GM06990 (cell line): Measurements from ENCODE around the gene AURKA.
"Not testable (repeated sequence)": the region's sequence is repeated elsewhere in the genome, so short reads cannot be mapped to it uniquely, and the experiment has no call there.

Source experiments
- DNase-seq: peaks from one replicate; pipeline ENCODE4 v3.0.0-alpha.2; 2011; ENCODE audit not compliant: insufficient read length; ENCODE audit errors: extremely low read depth
- H3K27me3 ChIP-seq: replicated peaks from 2 replicates; pipeline ENCODE4 v1.6.0; 2011; ENCODE audit warnings: low read length; ENCODE audit not compliant: control insufficient read depth, insufficient read depth
- H3K36me3 ChIP-seq: 2 replicates; pipeline ENCODE4 v1.5.1; 2011; ENCODE audit warnings: low read length; ENCODE audit not compliant: control insufficient read depth, insufficient read depth
- H3K4me3 ChIP-seq: replicated peaks from 2 replicates; pipeline ENCODE4 v1.5.1; 2011; ENCODE audit warnings: low read depth, mild to moderate bottlenecking, control low read depth, low read length
- CTCF ChIP-seq: IDR thresholded peaks from 2 replicates; pipeline ENCODE4 v1.5.1; 2011; ENCODE audit warnings: low read length, control low read depth, mild to moderate bottlenecking, inconsistent platforms; ENCODE audit not compliant: insufficient read depth, poor library complexity, severe bottlenecking

The AURKA gene

GRCh38 chr20:56412949-56413348 lies 20.9 kb upstream of the AURKA start:
- H3K27me3 ChIP-seq: no peaks in the 10 kb centered on the region
- TF ChIP-seq CTCF: no peak
- H3K36me3 ChIP-seq: peaks cover under 1% of the 10 kb centered on the region; the same call in 1 of the 2 replicates
- DNase-seq: no peak
- no peak overlapping the region for H3K4me3 ChIP-seq

- no peak for DNase-seq
- no peak overlapping the region for H3K4me3 ChIP-seq
- no peaks in the 10 kb centered on the region for H3K27me3 ChIP-seq
- H3K36me3 ChIP-seq: peaks cover 3% of the 10 kb centered on the region
- TF ChIP-seq CTCF: no peak
Observed at GRCh38 chr20:56412473-56412790, 20.4 kb upstream of the AURKA start.

- Histone ChIP-seq H3K4me3 (no peak within 1 kb of the TSS), H3K36me3 (peaks cover 6% of the 10 kb centered on the region), H3K27me3 (no peaks in the 10 kb centered on the region)
- no peak for DNase-seq
- TF ChIP-seq CTCF: no peak
Observed at GRCh38 chr20:56411759-56412472, 19.9 kb upstream of the AURKA start, which contains the start of gene CASS4. Gene CASS4, plus strand, starts transcription at chr20:56412260. Its CDS starts 199 bp downstream, at chr20:56412459.

GRCh38 chr20:56411287-56411686 lies 19.3 kb upstream of the AURKA start:
- H3K4me3 ChIP-seq, H3K36me3 ChIP-seq, DNase-seq, H3K27me3 ChIP-seq: not testable (repeated sequence)

- TF ChIP-seq CTCF: no peak
- peaks cover 6% of the 10 kb centered on the region for H3K36me3 ChIP-seq
- DNase-seq: no peak
- H3K27me3 ChIP-seq: no peaks in the 10 kb centered on the region
- no peak overlapping the region for H3K4me3 ChIP-seq
Observed at GRCh38 chr20:56409956-56410355, 17.9 kb upstream of the AURKA start.

- DNase-seq: no peak
- no peak overlapping the region for H3K4me3 ChIP-seq
- H3K36me3 ChIP-seq: peaks cover 6% of the 10 kb centered on the region
- H3K27me3 ChIP-seq: no peaks in the 10 kb centered on the region
- no peak for TF ChIP-seq CTCF
Observed at GRCh38 chr20:56409521-56409920, 17.5 kb upstream of the AURKA start.
